ENCODE data around the gene MECR. TPM values are rescaled to one million over a fixed set of nuclear protein-coding genes. Genes with fewer than 3 reads are reported as not detected.
"Not testable (repeated sequence)": the region's sequence is repeated elsewhere in the genome, so short reads cannot be mapped to it uniquely, and the experiment has no call there.

MECR gene
- total RNA-seq, 2 donors from 2014 or later: 25.7 to 33.0 TPM

DNA sequence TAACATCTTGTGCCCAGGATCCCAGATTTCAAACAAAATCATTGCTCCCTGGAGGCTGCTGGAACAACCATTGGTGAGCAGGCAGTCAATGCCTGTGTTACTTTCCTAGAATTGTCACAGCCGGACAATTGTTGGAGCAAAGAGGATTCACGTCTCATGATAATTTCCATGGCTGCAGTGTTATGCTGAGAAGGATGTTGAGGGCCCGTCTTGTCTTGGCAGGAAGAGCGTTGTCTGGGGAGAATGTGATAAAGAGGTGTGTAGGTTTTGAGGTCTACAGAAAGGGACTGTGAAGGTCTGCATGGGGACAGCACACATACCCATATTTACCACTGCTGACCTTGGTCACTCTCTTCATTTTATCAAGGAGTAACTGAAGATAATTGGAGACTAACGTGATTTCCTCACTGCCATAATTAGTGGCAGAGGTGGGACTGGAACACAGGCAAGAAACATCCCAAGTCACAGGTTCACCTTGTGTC lies 6.3 kb downstream of the MECR start:
- no peak for DNase-seq (ENCODE audit: low spot score in 2 of 2)

GRCh38 chr1:29223521-29223920 lies 7.2 kb downstream of the MECR start:
- no peak overlapping the region for H3K27ac Mint-ChIP-seq
- no peaks in the 10 kb centered on the region for H3K36me3 Mint-ChIP-seq
- no peak for ATAC-seq
- no peak for DNase-seq (ENCODE audit: low spot score in 2 of 2)
- H3K9me3 Mint-ChIP-seq: no peaks in the 10 kb centered on the region

More for the DNA sequence above, 6.3 kb downstream of the MECR start:
- H3K27ac Mint-ChIP-seq: peak overlapping the region in 1 of 2 donors; percentile 21
- no peak for ATAC-seq
- H3K9me3 Mint-ChIP-seq: no peaks in the 10 kb centered on the region
- no peaks in the 10 kb centered on the region for H3K36me3 Mint-ChIP-seq

GRCh38 chr1:29222686-29223085 lies 8.0 kb downstream of the MECR start:
- H3K36me3 Mint-ChIP-seq: no peaks in the 10 kb centered on the region
- no peaks in the 10 kb centered on the region for H3K9me3 Mint-ChIP-seq
- DNase-seq (ENCODE audit: low spot score in 2 of 2): no peak
- H3K27ac Mint-ChIP-seq: peak overlapping the region in 1 of 2 donors; percentile 54
- ATAC-seq: no peak

DNA sequence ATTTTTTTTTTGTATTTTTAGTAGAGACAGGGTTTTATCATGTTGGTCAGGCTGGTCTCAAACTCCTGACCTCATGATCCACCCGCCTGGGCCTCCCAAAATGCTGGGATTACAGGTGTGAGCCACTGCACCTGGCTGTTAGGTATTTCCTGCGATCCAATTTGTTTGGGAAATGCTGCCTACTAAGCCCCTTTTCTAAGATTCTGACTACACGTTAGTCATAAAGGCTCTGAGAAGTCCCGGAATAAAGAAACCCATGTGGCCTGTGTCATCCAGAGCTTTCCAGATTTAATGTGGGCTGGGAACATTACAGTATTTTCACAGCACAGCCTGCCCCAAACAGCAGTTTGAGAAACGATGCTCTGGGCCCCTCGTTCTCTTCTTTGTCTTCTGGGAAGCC lies 8.5 kb downstream of the MECR start:
- DNase-seq (ENCODE audit: low spot score in 2 of 2); H3K36me3 Mint-ChIP-seq; ATAC-seq; H3K9me3 Mint-ChIP-seq: not testable (repeated sequence)
- H3K27ac Mint-ChIP-seq: peak overlapping the region in 1 of 2 donors; percentile 54

DNA sequence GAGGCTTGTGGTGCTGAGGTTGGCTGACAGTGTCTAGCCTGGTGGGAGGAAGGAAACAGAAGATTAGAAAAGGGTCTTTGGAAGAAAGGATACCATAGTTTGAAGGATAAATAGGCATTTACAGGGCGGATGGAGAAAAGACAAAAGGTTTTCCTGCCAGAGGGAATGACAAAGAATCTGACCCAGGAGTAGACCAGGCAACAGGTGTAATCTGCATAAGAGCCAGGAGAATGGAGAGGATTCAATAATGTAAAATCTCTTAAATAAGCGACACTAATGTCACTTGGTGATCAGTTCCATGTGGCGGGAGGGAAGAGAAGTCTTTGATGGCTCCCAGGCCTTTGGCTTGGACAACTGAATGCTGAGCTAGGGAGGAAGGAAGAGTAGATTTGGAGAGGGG lies 9.4 kb downstream of the MECR start:
- Mint-ChIP-seq H3K27ac (no peak overlapping the region), H3K9me3 (no peaks in the 10 kb centered on the region), H3K36me3 (no peaks in the 10 kb centered on the region)
- DNase-seq (ENCODE audit: low spot score in 2 of 2) (no peak), ATAC-seq (no peak)

GRCh38 chr1:29218223-29218622 lies 12.5 kb downstream of the MECR start:
- ATAC-seq (no peak), DNase-seq (ENCODE audit: low spot score in 2 of 2) (no peak)
- peaks cover 3 to 5% of the 10 kb centered on the region in 2 donors for H3K36me3 Mint-ChIP-seq
- H3K27ac Mint-ChIP-seq: peak overlapping the region in 1 of 2 donors; percentile 5
- no peaks in the 10 kb centered on the region for H3K9me3 Mint-ChIP-seq

DNA sequence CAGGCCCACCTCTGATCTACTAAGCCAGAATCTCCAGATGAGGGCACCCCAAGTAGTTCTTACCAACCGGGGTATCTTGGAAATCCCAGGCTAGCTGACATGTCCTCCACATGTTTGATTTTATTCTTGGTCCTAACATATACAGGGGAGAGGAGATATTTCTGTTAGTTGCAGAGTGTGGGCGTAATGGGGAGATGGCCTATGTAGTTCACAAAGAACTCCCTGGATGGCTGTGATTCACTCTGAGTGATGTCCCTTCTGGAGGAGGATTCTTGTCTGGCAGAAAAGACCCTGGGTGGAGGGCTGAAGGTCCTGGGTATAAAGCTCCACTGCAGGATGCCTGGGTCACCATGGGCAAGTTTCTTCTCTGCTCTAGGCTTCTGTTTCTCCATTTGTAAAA lies 13.1 kb downstream of the MECR start:
- no peak for DNase-seq (ENCODE audit: low spot score in 2 of 2)
- no peaks in the 10 kb centered on the region for H3K9me3 Mint-ChIP-seq
- H3K36me3 Mint-ChIP-seq: peaks cover 9 to 11% of the 10 kb centered on the region in 2 donors
- no peak overlapping the region for H3K27ac Mint-ChIP-seq
- no peak for ATAC-seq

- no peak for ATAC-seq
- H3K27ac Mint-ChIP-seq: no peak overlapping the region
- peaks cover 11 to 12% of the 10 kb centered on the region in 2 donors for H3K36me3 Mint-ChIP-seq
- DNase-seq (ENCODE audit: low spot score in 2 of 2): no peak
- no peaks in the 10 kb centered on the region for H3K9me3 Mint-ChIP-seq
Observed at GRCh38 chr1:29213055-29213454, 17.7 kb downstream of the MECR start.

DNA sequence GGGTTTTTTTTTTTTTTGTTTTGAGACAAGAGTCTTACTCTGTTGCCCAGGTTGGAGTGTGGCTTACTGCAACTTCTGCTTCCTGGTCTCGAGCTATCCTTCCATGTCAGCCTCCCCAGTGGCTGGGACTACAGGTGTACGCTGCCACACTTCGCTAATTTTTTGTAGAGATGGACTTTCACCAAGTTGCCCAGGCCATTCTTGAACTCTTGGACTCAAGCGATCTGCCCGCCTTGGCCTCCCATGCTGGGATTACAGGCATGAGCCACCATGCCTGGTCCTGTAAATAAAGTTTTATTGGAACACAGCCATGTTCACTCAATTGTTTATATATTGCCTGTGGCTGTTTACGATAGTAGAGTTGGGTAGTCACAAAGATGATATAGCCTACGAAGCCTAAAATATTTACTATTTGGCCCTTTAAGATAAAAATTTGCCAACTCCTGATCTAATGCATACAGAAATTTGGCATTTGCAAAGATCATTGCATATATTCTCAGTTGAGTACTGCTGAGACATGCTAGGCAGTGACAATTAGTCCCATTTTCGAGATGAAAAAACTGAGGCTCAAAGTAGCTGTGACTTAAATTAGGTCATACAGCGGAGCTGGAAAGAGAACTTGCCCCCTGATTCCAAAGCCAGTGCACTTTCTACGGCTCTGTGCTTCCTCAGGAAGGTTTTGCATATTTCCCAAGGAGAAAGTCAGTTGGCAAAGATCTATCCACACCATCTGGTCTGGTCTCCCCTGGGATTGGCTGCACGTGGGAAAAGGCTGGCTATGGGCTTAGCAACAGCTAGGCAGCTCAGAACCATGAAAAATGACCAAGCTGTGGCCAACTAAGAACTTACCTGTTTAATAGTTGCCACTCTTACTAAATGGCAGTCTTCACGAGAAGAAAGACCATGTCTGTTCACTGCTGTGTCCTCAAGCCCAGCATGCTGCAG lies 19.4 kb downstream of the MECR start:
- no peak for DNase-seq (ENCODE audit: low spot score in 2 of 2)
- H3K27ac Mint-ChIP-seq: peak overlapping the region in 1 of 2 donors; percentile 31
- peaks cover 11 to 12% of the 10 kb centered on the region in 2 donors for H3K36me3 Mint-ChIP-seq
- ATAC-seq: no peak
- H3K9me3 Mint-ChIP-seq: no peaks in the 10 kb centered on the region

- Mint-ChIP-seq H3K9me3 (no peaks in the 10 kb centered on the region), H3K27ac (no peak overlapping the region), H3K36me3 (peaks cover 12 to 15% of the 10 kb centered on the region in 2 donors)
- no peak for ATAC-seq
- no peak for DNase-seq (ENCODE audit: low spot score in 2 of 2)
Observed at GRCh38 chr1:29210278-29211085, 20.3 kb downstream of the MECR start.

GRCh38 chr1:29209173-29209572 lies 21.6 kb downstream of the MECR start:
- peaks cover 12 to 15% of the 10 kb centered on the region in 2 donors for H3K36me3 Mint-ChIP-seq
- DNase-seq (ENCODE audit: low spot score in 2 of 2) (no peak), ATAC-seq (no peak)
- H3K9me3 Mint-ChIP-seq: no peaks in the 10 kb centered on the region
- peak overlapping the region; percentile 8 to 9 for H3K27ac Mint-ChIP-seq

DNA sequence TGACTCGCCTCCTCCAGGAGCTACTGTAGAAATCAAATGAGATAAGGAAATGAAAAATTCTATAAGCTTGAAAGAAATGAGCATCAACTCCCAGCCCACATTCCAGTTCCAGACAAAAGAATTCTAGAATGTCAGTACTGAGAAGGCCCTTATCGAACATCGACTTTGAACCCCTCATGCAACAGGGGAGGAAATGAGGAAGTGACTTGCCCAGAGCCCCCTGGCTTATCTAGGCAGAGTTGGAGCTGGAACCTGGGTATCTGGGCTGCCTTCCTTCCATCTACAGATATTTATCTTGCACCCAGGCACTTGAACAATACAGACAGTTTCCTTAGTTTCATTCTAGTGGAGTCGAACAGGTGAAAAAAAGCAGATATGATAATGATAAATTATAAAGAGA lies 22.3 kb downstream of the MECR start:
- H3K9me3 Mint-ChIP-seq: no peaks in the 10 kb centered on the region
- H3K36me3 Mint-ChIP-seq: peaks cover 9 to 14% of the 10 kb centered on the region in 2 donors
- DNase-seq (ENCODE audit: low spot score in 2 of 2): no peak
- peak overlapping the region in 1 of 2 donors; percentile 66 for H3K27ac Mint-ChIP-seq
- ATAC-seq: no peak

GRCh38 chr1:29202584-29203340 lies 28.0 kb downstream of the MECR start:
- ATAC-seq: peak; percentile 97 to 99
- H3K9me3 Mint-ChIP-seq: no peaks in the 10 kb centered on the region
- peaks cover 0 to 13% of the 10 kb centered on the region in 2 donors for H3K36me3 Mint-ChIP-seq
- H3K27ac Mint-ChIP-seq: peak overlapping the region; percentile 79 to 82
- DNase-seq (ENCODE audit: low spot score in 2 of 2): peak; percentile 88 to 96

GRCh38 chr1:29202053-29202452 lies 28.7 kb downstream of the MECR start:
- ATAC-seq (no peak), DNase-seq (ENCODE audit: low spot score in 2 of 2) (no peak)
- H3K27ac Mint-ChIP-seq: peak overlapping the region; percentile 79 to 82
- H3K36me3 Mint-ChIP-seq: peaks cover 0 to 13% of the 10 kb centered on the region in 2 donors
- no peaks in the 10 kb centered on the region for H3K9me3 Mint-ChIP-seq

GRCh38 chr1:29201595-29202051 lies 29.1 kb downstream of the MECR start:
- Mint-ChIP-seq H3K9me3 (no peaks in the 10 kb centered on the region), H3K27ac (no peak overlapping the region), H3K36me3 (peaks cover 0 to 13% of the 10 kb centered on the region in 2 donors)
- ATAC-seq: no peak
- no peak for DNase-seq (ENCODE audit: low spot score in 2 of 2)

DNA sequence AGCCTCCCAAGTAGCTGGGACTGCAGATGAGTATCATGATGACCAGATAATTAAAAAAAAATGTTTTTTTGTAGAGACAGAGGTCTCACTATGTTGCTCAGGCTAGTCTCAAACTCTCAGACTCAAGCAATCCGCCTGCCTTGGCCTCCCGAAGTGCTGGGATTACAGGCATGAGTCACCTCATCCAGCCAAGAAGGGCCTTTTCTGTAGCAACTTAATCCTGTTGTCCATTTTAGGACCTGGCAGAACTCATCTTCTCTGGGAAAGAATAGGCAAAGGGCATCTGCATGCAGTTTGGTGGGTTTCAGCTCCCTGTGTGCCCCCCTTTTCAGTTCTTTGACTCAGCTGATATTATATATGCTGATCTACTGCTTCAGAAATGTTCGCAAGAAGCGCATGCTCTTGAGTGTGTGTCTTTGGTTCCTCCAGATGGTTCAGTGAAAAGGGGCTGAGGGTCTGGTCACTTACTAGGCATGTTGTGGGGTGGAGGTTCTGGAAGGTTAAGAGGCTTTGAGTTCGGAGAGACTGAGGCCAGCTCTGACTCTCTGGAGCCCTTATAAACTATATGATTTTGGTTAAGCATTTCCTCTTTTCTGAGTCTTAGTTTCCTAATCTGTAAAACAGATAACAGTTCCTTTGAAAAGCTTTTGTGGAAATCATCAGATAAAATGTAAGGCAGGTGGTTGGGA lies 29.7 kb downstream of the MECR start:
- Mint-ChIP-seq H3K9me3 (no peaks in the 10 kb centered on the region), H3K36me3 (peaks cover 0 to 12% of the 10 kb centered on the region in 2 donors), H3K27ac (no peak overlapping the region)
- DNase-seq (ENCODE audit: low spot score in 2 of 2) (no peak), ATAC-seq (no peak)
